ENCODE results near the gene GORASP1.

DNA sequence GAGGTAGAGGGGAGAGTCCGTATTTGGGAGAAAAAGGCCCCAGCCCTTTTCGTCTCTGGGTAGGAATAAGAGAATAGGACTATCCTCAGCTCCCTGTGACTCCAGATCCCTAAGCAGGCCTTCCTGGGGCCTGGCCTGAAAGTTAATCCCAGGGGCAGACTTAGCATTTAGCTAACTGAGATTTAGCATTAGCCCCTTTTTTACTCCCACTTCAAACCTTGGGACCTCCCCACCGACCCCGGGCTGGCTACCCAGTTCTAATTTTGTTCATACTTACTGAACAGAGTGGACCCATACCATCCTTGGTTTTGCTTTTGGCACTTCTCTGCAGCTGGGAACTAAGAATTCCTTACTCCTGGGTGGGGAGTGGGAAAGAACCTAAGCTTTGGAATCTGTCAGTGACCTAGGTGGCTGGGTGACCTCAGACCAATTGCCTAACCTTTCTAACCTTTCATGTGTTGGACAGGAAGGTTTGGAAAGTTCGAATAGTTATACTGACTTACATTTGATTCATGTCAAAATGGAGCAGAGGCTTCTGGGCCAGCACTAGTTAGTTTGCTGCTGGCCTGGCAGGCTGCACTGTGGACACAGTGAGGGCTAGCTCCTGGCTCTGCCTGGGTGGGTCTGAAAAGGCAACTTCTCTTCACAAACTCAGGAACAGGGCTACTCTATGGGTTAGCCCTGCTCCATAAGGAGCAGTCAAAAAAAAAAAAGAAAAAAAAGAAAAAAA lies 11.7 kb upstream of the GORASP1 start:
- TF ChIP-seq, protein P1, sequence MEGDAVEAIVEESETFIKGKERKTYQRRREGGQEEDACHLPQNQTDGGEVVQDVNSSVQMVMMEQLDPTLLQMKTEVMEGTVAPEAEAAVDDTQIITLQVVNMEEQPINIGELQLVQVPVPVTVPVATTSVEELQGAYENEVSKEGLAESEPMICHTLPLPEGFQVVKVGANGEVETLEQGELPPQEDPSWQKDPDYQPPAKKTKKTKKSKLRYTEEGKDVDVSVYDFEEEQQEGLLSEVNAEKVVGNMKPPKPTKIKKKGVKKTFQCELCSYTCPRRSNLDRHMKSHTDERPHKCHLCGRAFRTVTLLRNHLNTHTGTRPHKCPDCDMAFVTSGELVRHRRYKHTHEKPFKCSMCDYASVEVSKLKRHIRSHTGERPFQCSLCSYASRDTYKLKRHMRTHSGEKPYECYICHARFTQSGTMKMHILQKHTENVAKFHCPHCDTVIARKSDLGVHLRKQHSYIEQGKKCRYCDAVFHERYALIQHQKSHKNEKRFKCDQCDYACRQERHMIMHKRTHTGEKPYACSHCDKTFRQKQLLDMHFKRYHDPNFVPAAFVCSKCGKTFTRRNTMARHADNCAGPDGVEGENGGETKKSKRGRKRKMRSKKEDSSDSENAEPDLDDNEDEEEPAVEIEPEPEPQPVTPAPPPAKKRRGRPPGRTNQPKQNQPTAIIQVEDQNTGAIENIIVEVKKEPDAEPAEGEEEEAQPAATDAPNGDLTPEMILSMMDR (IDR thresholded peaks at IDR 0.05): no peak
- no peak for TF ChIP-seq POLR2A (IDR thresholded peaks at IDR 0.05)
